Sciatic nerve (tissue), 2 donors: Measurements from ENCODE around the gene GSK3A. TPM values are rescaled to one million over a fixed set of nuclear protein-coding genes. Genes with fewer than 3 reads are reported as not detected.

Source experiments
- ATAC-seq: fragments of 200-7000 bp; cut with Tn5 transposase; one replicate; pipeline ENCODE4 v1.9.1; 2020; ENCODE audit warnings: mild to moderate bottlenecking, moderate library complexity
- DNase-seq: peaks from one replicate; pipeline ENCODE4 v3.0.0-alpha.2; 2020; ENCODE audit warnings: low spot score
- intact Hi-C: fragments of 100-400 bp; cut with DNase I; formaldehyde crosslinking; loops from one replicate; pipeline ENCODE4 v1.14.2; 2022
- total RNA-seq: library from RNA; stranded (reverse); fragmentation: NEBNext Ultra II Directional; extraction: Animal tissue kit (Norgen Biotek cat#: 25700); gene quantifications from one replicate; pipeline ENCODE4 v1.2.1, GENCODE V29; 2021
- donor health status: DM: no; HTN: no; CAD: no.
- donor health status: DM: no; HTN: no; CAD: no.

Gene GSK3A
- total RNA-seq: 29.2 TPM

DNA sequence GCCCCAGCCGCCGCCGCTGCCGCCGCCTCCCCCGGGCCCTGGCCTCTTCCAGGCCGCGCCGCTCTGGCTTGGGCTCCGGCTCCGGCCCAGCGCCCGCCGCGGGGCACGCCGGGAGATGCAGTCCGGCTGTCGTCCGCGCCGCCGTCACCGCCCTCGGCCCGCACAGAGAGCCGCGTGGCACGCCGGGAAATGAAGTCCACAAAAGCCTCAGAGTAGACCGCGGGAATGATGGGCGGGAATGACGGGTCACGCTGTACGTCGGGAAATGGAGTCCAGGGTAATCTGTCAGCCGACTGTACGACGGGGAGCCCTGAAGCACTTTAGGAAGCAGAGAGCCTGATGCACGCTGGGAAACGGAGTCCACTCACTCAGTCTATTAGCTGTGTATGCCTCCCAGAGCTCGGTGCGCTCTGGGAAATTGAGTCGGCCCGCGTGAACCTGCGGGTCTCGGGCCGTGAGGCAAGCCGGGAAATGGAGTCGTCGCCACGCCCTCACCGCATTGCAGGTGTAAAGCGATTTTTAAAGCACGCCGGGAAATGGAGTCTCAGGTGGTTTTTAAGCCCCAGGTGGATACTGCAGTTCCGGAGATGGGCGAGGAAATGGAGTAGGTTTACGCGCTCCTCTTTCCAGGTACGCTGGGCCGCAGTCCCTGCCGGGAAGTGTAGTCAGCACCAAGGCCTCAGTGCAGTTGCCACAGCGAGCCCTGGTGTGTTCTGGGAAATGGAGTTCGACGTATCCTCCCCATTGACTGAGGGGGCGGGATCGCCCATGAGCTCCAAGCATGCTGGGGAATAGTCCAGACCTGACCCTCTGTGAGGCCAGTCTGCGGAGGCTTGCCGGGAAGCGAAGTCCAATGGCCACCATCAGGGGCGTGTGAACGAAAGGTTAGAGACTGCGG lies at the start of gene GSK3A:
Gene GSK3A (minus strand): TSS at position 91 of the 898 bp plus-strand sequence. CDS start 137 bp downstream, outside the sequence.
- ATAC-seq (peak; percentile 93), DNase-seq (peak; percentile 98)
- intact Hi-C loops: loop anchor here (10.0 kb wide), 1 partner anchor 52 kb away; no protein-coding TSS in a partner anchor

DNA sequence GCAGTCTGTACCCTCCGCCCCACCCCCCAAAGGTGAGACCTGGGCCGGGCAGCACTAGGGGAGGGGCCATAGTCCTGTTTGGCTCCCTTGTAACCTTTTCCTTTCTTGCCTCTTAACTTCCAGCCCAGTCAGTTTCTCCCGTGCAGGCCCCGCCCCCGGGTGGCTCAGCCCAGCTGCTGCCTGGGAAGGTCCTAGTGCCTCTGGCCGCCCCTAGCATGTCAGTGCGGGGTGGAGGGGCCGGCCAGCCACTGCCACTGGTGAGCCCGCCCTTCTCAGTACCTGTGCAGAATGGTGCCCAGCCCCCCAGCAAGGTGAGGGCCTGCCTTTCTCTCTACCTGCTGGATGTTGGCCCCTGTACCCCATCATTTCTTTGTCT lies 49.0 kb upstream of the GSK3A start:
- ATAC-seq: no peak
- intact Hi-C loops: loop anchor here (10.0 kb wide), 1 partner anchor 47 kb away; the partner anchor contains the start of gene GSK3A
- DNase-seq: no peak

DNA sequence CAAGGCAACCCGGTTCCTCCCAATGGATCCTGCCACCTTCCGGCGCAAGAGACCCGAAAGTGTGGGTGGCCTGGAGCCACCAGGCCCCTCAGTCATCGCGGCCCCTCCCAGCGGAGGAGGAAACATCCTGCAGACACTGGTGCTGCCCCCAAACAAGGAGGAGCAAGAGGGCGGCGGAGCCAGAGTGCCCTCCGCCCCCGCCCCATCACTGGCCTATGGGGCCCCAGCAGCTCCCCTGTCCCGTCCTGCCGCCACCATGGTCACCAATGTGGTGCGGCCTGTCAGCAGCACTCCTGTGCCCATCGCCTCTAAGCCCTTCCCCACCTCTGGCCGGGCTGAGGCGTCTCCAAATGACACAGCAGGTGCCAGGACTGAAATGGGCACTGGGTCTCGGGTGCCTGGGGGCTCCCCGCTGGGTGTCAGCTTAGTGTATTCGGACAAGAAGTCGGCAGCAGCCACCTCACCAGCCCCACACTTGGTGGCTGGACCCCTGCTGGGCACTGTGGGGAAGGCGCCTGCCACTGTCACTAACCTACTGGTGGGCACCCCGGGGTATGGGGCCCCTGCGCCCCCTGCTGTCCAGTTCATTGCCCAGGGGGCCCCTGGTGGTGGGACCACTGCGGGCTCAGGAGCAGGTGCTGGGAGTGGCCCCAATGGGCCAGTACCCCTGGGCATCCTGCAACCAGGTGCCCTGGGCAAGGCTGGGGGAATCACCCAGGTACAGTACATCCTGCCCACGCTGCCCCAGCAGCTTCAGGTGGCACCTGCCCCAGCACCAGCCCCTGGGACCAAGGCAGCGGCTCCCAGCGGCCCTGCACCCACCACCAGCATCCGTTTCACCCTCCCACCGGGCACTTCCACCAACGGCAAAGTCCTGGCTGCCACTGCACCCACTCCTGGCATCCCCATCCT lies 48.4 kb upstream of the GSK3A start:
- intact Hi-C loops: loop anchor here (10.0 kb wide), 1 partner anchor 46 kb away; the partner anchor contains the start of gene GSK3A
- ATAC-seq (no peak), DNase-seq (peak; percentile 66)

DNA sequence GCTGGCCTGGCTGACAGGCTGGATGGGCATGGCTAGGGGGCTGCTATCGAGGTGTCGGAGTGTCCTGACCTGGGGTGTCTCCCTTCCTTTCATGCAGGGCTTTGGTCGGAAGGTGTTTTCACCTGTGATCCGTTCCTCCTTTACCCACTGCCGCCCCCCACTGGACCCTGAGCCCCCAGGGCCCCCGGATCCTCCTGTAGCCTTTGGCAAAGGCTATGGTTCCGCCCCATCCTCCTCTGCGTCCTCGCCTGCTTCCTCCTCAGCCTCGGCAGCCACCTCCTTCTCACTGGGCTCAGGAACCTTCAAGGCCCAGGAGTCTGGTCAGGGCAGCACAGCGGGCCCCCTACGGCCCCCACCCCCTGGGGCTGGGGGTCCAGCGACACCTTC lies 47.7 kb upstream of the GSK3A start:
- peak; percentile 63 for DNase-seq
- intact Hi-C loops: loop anchor here (10.0 kb wide), 1 partner anchor 45 kb away; the partner anchor contains the start of gene GSK3A
- no peak for ATAC-seq

DNA sequence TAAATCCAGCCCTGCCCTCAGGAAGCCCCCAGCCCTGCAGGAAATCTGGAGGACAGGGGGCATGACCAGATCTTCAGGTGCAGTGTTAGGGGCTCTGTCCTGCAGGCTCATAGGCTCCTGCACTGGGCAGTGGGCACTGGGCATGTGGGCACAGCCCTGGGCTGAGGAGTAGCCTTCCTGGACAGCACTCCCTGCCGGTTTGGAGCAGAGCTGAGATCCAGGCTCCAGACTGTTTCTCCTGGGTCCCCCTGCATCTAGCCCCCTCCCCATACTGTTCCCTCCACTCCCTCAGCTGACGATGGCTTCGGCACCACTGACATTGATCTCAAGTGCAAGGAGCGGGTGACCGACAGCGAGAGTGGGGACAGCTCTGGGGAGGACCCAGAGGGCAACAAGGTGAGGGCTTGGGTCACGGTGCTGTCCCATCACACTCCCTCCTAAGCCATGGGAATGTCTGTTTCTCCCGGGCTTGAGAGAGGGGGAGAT lies 47.2 kb upstream of the GSK3A start:
- intact Hi-C loops: loop anchor here (10.0 kb wide), 1 partner anchor 45 kb away; the partner anchor contains the start of gene GSK3A
- no peak for ATAC-seq

DNA sequence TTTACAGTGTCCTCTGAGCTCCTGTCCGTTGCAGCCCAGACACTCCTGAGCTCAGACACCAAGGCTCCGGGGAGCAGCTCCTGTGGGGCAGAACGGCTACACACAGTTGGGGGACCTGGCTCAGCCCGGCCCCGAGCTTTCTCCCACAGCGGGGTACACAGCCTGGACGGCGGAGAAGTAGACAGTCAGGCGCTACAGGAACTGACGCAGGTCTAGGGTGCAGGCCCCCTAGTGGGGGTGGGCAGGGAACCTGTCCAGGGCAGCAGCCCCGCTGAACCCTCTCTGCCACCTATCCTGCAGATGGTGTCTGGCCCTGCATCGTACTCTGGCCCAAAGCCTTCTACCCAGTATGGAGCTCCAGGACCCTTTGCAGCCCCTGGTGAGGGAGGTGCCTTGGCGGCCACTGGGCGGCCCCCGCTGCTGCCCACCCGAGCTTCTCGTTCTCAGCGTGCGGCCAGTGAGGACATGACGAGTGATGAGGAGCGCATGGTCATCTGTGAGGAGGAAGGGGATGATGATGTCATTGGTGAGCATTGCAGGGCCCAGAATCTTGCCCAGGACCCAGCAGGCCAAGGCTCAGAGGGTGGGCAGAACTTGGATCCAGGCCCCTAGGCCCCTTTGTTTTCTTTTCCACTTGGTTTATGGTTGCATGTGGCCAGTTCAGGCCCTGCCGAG lies 46.6 kb upstream of the GSK3A start:
- ATAC-seq: no peak
- DNase-seq: no peak
- intact Hi-C loops: no loop called here

More for the DNA sequence above, 47.2 kb upstream of the GSK3A start:
- DNase-seq: peak; percentile 52

DNA sequence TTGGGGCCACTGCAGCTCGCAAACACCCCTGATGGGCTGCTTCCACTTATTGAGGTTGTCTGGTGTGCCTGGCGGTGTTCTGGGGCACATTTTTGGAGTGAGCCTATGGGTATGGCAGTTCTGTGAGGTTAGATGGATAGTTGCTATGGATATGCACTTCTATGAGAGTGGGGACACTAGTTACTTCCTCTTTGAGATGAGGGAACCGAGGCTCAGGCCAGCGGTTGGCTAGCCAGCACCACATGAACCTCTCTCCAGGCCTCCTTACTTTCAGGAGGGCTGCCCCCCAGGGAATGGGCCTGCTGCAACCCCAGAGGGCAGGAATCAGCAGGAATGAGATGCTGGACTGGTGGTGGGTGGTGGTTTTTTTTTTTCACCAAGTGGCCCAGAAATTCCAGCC lies 46.0 kb upstream of the GSK3A start:
- ATAC-seq: no peak
- DNase-seq: peak; percentile 55
- intact Hi-C loops: no loop called here

DNA sequence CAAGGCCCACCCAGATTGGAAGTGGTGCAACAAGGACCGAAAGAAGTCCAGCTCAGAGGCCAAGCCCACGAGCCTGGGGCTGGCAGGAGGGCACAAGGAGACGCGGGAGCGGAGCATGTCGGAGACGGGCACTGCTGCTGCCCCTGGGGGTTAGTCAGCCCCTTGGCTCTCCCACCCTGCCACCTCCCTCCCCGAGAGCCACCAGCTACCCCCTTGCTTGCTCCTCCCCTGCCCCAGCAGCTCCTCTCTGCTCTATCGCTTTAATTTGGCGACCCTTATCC lies 45.4 kb upstream of the GSK3A start:
- DNase-seq (no peak), ATAC-seq (no peak)
- intact Hi-C loops: no loop called here

DNA sequence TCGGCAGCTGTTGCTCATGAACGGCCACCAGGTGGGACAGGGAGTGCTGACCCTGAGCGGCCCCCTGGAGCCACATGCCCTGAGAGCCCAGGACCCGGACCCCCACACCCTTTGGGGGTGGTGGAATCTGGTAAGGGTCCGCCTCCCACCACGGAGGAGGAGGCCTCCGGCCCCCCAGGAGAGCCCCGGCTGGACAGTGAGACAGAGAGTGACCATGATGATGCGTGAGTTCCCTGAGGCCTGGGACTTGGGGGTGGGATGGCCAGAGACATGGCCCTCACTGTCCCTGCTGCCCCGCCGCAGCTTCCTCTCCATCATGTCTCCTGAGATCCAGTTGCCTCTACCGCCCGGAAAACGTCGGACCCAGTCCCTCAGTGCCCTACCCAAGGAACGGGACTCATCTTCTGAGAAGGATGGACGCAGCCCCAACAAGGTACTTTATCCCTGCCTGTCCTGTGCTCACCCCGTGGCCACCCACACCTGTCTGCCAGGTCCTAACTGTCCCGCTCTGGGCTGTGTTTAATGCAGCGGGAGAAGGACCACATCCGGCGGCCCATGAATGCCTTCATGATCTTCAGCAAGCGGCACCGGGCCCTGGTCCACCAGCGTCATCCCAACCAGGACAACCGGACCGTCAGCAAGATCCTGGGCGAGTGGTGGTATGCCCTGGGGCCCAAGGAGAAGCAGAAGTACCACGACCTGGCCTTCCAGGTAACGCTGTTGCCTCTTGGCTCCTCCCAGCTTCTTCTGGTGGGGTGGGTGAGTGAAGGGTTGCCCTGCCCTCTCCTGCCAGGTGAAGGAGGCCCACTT lies 44.8 kb upstream of the GSK3A start:
- intact Hi-C loops: no loop called here
- ATAC-seq (no peak), DNase-seq (peak; percentile 58)

DNA sequence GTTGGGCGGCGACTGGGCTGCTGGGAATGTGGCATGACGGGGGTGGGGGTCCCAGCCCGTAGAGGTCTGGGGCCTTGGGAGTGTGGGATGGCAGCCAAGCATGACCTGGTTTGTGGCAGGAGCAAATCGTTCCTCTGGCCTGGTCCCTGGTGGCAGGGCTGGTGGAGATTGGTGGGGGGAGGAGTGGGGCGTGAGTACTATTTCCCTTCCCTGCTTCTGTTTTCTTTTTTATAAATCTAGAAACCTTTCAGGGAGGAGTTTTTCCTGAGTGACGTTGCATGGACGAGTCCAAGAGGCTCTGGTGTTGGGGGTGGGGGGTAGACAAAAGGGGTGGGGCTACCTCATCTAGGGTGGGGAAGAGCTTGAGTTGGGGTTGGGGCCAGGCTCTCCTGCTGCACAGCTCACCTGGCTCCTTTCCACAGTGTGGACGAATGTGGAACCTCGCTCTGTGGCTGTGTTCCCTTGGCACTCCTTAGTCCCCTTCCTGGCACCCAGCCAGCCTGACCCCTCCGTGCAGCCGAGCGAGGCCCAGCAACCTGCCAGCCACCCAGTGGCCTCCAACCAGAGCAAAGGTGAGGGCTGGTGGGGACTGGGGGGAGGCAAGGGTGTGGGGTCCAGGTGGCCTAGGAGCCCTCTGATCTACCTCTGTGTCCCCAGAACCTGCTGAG lies 44.1 kb upstream of the GSK3A start:
- ATAC-seq (no peak), DNase-seq (peak; percentile 81)
- intact Hi-C loops: no loop called here

DNA sequence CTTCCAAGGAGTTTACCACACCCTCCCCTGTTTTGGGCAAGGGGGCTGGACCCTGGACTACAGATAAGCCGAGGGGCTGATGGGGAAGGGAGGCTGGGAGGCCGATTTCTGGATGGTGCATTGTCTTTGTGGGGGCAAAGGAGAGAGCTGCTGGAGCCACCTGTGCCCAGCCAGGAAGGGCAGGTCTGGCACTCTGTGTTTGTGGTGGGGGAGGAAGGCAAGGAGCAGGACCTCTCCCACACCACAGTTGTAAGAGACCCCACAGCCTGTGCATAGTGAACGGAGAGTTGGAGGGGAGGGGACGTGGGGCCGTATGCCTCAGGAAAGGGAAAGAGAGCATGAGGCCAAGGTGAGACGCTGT lies 43.6 kb upstream of the GSK3A start:
- ATAC-seq (no peak), DNase-seq (peak; percentile 61)
- intact Hi-C loops: no loop called here

DNA sequence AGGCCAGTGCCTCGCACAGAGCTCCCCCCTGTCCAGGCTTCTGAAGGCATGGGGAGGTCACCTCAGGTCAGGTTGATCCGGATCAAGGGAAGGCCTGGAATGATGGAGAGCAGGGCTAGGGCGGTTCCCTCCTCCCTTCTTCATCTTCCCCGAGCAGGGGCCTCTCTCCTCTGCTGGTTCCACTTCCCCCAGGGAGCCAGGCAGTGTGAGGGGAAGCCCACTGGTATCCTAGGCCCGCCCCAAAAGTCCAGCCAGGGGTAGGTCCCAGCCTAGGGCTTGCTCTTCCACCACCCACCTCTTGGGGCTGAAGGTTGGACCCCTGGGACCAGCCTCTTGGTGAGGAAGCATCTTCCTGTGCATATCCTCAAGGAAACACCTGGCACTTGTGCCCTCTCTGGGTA lies 43.1 kb upstream of the GSK3A start:
- ATAC-seq (no peak), DNase-seq (peak; percentile 70)
- intact Hi-C loops: no loop called here

DNA sequence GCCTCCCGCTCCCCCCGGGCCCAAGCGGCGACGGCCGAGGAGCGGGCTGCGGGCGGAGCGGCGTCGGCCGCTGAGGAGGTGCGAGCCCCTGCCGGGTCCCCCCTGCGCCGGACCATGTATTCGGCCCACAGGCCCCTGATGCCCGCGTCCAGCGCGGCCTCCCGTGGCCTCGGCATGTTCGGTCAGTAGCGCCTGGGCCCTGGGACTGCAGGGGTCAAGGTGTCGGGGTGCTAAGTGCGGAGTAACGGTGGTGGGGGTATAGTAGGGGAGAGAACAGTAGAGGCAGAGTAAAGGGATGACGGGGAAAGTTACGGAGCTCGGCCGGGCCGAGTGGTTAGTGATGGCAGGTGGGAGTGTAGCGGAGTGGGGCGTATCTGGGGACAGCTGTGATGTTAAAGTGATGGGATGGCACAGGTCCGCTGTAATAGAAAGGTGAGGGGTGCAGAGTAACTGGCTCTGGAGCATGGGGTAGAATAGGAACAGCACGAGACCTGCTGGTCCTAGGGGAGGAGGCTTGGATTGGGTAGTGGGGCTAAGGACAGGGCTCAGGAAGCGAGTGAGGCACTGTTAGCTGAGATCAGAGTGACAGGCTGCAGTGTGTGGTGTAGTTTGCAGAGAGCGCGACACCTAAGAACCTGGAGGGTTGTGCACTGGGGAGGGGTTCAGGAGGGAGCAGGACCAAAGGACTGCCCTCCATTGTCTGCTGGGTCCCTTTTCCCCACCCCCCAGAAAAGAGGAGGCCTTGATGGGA lies 42.4 kb upstream of the GSK3A start:
- ATAC-seq: no peak
- intact Hi-C loops: no loop called here

DNA sequence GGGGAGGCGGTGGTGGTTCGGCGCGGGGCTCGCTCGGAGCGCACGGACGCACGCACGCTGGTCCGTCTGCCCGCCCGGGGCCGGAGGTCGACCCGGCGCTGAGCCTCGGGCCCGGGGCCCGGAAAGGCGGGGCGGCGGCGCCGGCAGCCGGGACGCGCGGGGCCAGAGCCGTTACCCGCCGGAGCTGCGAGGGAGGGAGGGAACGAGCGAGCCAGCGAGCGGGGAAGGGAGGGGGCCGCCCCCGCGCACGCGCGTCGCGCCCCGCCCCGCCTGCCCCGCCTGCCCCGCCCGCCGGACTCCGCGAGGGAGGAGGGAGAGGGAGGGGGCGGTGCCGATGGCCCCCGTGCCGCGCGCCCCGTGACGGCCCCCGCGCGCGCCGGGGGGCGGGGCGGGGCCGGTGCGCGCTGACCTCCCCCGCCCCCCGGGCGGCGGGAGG lies 41.7 kb upstream of the GSK3A start:
- DNase-seq (peak; percentile 91), ATAC-seq (peak; percentile 1)
- intact Hi-C loops: no loop called here

More for the DNA sequence above, 42.4 kb upstream of the GSK3A start:
- peak; percentile 79 for DNase-seq

DNA sequence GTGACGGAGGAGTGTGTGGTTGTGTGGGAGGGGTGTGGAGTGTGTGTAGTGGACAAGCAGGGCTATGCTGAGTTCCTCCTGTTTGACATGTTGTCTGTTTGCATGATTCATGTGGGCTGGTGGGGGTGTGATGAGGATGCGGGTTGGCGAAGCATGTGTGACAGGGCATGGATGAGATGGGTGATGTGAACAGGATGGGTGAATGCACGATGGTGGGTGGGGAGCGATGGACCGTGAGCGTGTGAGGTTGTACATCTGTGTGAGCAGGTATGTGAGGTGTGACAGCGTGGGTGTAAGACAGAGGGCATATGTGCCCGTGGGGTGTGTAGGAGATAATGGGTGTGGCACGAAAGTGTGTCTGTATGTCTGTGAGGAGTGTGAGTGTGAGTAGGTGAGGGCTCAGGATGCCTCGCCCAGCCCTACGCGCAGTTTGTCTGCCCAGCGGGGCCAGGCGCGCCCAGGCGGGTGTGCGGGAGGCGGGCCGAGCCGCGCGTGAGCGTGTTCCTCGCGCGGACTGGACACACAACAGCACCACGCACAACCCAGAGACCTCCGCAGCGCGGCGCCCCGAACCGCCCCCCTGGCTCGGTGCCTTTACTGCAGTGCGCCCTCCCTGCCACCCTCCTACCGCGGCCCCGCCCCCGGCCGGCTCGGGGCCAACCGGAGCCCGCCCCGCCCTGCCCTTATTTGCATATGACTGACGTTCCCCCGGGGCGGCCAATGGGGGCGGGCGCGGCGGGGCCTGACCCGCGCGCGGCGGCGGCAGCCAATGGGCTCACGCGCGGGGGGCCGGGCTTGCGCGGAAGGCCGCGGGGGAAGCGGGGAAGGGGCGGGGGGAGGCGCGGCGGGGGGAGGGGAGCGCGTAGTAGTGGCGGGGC lies 41.0 kb upstream of the GSK3A start:
- intact Hi-C loops: no loop called here
- ATAC-seq (peak; percentile 64), DNase-seq (peak; percentile 98)

DNA sequence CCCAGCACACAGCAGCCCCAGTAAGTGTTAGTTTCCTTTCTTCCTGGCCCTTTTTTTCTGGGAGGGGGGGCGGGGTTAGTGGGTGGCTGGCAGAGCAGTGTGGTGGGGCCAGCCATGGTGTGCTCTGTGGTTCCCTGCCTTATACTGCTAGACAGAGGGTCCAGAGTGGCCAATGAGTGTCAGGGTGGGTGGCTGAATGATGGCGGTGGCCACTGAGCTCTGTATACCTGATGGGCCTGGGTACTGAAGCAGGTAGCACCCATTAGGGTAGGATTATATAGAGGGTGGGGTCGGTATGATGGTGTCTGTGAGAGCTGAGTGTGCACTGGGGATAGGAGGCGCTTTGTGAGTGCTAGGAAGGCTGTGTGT lies 40.4 kb upstream of the GSK3A start:
- intact Hi-C loops: no loop called here
- ATAC-seq (no peak), DNase-seq (no peak)
